GM12874 (cell line): ENCODE results near the gene MED13L.

Experiments
- TF ChIP-seq, protein P1 (sequence below): IDR thresholded peaks from 2 replicates; pipeline ENCODE4 v1.5.1; 2011; ENCODE audit warnings: low read depth, mild to moderate bottlenecking, control low read depth, low read length, moderate library complexity; ENCODE audit not compliant: insufficient read depth

Gene MED13L

DNA sequence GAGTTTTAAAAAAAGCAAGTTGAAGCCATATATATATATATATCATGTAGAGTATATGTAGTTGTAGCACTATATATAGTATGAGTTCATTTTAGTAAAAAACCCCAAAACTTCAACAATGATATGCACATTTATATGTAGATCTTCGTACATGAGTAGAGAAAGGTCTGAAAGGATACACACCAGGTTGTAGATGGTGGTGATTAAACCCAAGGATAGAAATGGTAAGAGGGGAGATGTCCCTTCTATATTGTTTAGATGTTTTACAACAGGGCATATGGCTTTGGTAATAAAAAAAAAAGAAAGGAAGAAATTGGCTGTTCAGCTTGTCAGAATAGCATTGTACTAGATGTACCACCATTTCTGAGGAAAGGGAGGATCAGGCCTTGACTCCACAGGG, 31.9 kb upstream of the MED13L start:
- TF ChIP-seq, protein P1, sequence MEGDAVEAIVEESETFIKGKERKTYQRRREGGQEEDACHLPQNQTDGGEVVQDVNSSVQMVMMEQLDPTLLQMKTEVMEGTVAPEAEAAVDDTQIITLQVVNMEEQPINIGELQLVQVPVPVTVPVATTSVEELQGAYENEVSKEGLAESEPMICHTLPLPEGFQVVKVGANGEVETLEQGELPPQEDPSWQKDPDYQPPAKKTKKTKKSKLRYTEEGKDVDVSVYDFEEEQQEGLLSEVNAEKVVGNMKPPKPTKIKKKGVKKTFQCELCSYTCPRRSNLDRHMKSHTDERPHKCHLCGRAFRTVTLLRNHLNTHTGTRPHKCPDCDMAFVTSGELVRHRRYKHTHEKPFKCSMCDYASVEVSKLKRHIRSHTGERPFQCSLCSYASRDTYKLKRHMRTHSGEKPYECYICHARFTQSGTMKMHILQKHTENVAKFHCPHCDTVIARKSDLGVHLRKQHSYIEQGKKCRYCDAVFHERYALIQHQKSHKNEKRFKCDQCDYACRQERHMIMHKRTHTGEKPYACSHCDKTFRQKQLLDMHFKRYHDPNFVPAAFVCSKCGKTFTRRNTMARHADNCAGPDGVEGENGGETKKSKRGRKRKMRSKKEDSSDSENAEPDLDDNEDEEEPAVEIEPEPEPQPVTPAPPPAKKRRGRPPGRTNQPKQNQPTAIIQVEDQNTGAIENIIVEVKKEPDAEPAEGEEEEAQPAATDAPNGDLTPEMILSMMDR, result no peak

DNA sequence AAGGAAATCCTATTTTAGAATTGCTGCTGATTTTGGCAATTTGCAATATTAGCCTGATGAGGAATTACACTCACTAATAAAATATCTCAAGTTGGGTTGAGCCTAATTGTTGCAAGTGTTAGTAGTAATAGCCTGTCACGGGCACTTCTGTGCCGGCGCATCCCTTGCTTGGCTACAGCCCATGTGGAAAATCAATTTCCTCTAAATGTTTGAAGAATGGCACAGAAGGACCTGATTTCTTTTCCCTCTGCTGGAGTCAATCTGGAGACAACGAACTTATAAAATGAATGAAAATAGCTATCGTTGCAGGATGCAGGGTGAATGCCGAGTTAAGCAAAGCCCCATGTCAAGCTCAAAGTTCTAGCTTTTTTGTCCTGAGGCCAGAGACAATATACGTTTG, 31.2 kb upstream of the MED13L start:
- TF ChIP-seq, protein P1, result no peak

DNA sequence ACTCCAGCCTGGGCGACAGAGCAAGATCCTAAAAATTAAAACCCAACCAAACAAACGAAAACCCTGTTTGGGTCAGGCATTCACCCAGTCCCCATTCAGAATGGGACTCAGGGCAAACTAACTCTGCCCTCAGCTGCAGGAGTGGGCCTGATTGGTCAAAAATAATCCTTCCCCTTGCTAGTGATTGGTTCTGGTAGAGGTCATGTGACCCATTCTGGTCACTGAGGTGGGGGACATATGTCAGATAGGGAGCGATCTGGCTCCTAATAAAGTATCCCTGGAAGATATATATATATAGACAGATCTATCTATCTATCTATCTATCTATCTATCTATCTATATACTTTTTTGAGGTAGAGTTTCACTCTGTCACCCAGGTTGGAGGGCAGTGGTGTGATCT, 29.5 kb upstream of the MED13L start:
- TF ChIP-seq, protein P1, result no peak

DNA sequence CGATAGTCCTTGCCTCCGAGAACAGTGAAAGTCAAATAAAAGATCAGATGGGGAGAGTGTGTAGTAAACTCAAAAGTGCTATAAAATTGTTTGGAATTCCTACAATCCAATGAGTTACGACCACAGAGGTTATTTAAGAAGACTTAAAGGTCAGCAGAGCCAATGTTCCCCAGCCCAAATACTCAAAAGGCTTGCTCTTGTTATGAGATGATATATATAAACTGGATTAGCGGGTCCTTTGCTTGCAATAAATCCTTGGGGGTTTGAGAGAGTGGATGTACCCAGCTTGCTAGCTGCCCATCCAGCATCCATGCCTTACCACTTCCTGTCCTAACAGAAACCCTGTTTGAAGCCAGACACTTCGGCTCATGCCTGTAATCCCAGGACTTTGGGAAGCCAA, 29.0 kb upstream of the MED13L start:
- TF ChIP-seq, protein P1, result no peak

DNA sequence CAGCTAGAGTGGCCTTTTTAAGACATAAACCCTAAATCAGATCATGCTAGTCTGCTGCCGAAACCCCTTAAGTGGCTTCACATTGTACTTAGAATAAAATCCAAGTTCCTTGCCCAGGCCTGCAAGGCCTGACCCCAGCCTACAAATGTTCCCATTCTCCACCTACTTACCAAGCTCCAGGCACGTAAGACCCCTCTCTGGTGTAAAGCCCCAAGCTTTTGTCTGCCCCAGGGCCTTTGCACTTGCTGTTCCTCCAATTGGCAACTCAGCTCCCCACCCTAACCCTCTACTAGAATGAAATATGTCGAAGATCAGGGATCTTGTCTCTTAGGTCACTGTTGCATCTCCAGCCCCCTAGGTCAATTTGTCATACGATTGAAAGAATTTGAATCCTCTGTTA, 27.1 kb upstream of the MED13L start:
- TF ChIP-seq, protein P1, result no peak

DNA sequence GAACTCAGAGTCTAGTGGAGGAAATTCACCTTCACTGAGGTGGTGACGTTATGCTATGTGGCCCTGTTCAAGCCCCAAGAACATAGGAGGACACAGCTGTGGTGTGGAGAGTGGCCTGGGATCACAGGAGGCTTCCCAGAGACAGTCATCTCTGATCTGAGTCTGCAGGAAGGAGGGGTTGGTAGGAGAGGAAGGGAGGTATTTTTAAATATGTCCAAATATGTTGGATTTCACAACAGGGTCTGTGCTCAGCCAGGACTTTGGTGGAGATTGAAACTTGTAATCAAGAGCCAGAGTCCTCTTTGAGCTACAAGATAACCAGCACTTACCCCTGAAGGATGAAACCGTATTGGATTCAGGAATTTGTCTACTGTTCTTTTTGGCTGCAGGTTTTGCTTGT, 26.4 kb upstream of the MED13L start:
- TF ChIP-seq, protein P1, result no peak

DNA sequence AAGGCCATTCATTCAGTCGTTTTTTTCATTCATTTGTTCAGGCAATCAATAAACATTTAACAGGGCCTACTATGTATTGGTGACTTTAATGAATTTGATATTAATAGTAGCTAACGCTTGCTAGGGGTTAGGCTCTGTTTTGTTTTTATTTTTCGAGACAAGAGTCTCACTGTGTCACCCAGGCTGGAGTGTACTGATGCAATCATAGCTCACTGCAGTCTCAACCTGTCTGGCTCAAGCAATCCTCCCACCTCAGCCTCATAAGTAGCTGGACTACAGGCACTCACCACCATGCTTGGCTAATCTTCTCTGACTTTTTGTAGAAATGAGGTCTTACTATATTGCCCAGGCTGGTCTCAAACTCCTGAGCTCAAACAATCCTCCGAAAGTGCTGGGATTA, 25.6 kb upstream of the MED13L start:
- TF ChIP-seq, protein P1, result no peak
